ENCODE measurements around the gene JARID2. TPM values are rescaled to one million over a fixed set of nuclear protein-coding genes. Genes with fewer than 3 reads are reported as not detected.

The JARID2 gene
- total and polyA plus RNA-seq, 2 of the 8 experiments (the other 6 are each of a cell fraction or from before 2014, with no cell fraction given), result 60.1 to 239 TPM

GRCh38 chr6:15553736-15554294, 307.9 kb downstream of the JARID2 start:
- DNase-seq (ENCODE audit: low read depth in 1 of 2, low spot score in 2 of 2), result no peak
- H2BK15ac ChIP-seq (ENCODE audit: low read length), result no peak overlapping the region
- H3K4me1 ChIP-seq (replicated peaks in 1 of 4; ENCODE audit: control insufficient read depth in 3 of 4, insufficient read depth in 4 of 4, low read length in 3 of 4), result peaks cover 0 to 12% (median 8%) of the 10 kb centered on the region in 4 experiments; a peak in 4 of 7 replicates
- no peaks in the 10 kb centered on the region for H3K9me3 ChIP-seq (ENCODE audit: insufficient read depth in 2 of 2, low read depth in 1 of 2, low read length in 1 of 2)
- H3K4me2 ChIP-seq (ENCODE audit: insufficient read depth in 1 of 2, low read depth in 2 of 2, low read length in 2 of 2), result no peak overlapping the region
- H3K79me2 ChIP-seq (ENCODE audit: control insufficient read depth in 1 of 2, insufficient read depth in 2 of 2, low read length in 2 of 2), result no peaks in the 10 kb centered on the region
- POLR2A ChIA-PET (ENCODE audit: partially characterized antibody), result no interaction called here
- H3K4ac ChIP-seq (replicated peaks; ENCODE audit: insufficient read length, low read depth, low read length), result no peak overlapping the region
- H3K27me3 ChIP-seq (replicated peaks in 1 of 4; ENCODE audit: control insufficient read depth in 3 of 4, extremely low read depth in 1 of 4, insufficient read depth in 3 of 4, low read length in 3 of 4), result no peaks in the 10 kb centered on the region; a peak in 1 of 7 replicates
- no peak overlapping the region for H3K27ac ChIP-seq (ENCODE audit: low read depth, low read length)
- H3K9ac ChIP-seq (replicated peaks in 1 of 4; ENCODE audit: extremely low read depth in 1 of 4, low read depth in 3 of 4, low read length in 3 of 4), result no peak overlapping the region
- no peak overlapping the region for H3K23ac ChIP-seq (ENCODE audit: insufficient read length)
- no peaks in the 10 kb centered on the region for H3K23me2 ChIP-seq (ENCODE audit: low read depth, low read length)
- H3K18ac ChIP-seq (ENCODE audit: extremely low read depth, low read length), result no peak overlapping the region
- FAIRE-seq, result no peak
- H3K4me3 ChIP-seq (ENCODE audit: extremely low read depth in 1 of 4, insufficient read depth in 2 of 4, low read depth in 3 of 4, low read length in 4 of 4), result no peak overlapping the region
- no peak overlapping the region for H4K8ac ChIP-seq (ENCODE audit: extremely low read depth, insufficient read depth, low read length)
- no peak overlapping the region for H2BK20ac ChIP-seq (ENCODE audit: low read length)
- no peak overlapping the region for H3K14ac ChIP-seq (ENCODE audit: insufficient read length)
- H2BK12ac ChIP-seq (ENCODE audit: low read depth, low read length), result no peak overlapping the region
- H3K79me1 ChIP-seq (ENCODE audit: low read depth, low read length), result no peaks in the 10 kb centered on the region
- no peak overlapping the region for H2BK120ac ChIP-seq (replicated peaks; ENCODE audit: low read depth, low read length)
- peaks cover 0 to 3% of the 10 kb centered on the region in 2 experiments for H4K20me1 ChIP-seq (replicated peaks in 1 of 2; ENCODE audit: control insufficient read depth in 1 of 2, insufficient read depth in 2 of 2, low read length in 2 of 2)
- CTCF ChIA-PET (ENCODE audit: partially characterized antibody), result interaction anchor here (0.6 kb wide), 1 partner anchor 512 kb away, joined by 3 read pairs; no protein-coding TSS in a partner anchor
- H2BK5ac ChIP-seq (ENCODE audit: low read depth, low read length), result no peak overlapping the region
- no peak overlapping the region for H3K56ac ChIP-seq (replicated peaks; ENCODE audit: insufficient read length, low read depth, low read length)
- H2AK5ac ChIP-seq (ENCODE audit: low read depth, low read length), result no peak overlapping the region
- no peaks in the 10 kb centered on the region for H3K36me3 ChIP-seq (ENCODE audit: control insufficient read depth in 2 of 4, insufficient read depth in 4 of 4, low read length in 3 of 4)
- H2AFZ ChIP-seq (ENCODE audit: low read length), result no peak overlapping the region
- no peak overlapping the region for H4K5ac ChIP-seq (ENCODE audit: insufficient read length, low read depth, low read length)
- H4K91ac ChIP-seq (replicated peaks; ENCODE audit: insufficient read length, low read length), result no peak overlapping the region
- WGBS, 2 experiments (ENCODE audit: extremely low coverage in 1 of 2, insufficient coverage in 1 of 2, insufficient read length in 1 of 2, insufficient replicate concordance in 2 of 2, low coverage in 1 of 2, low lambda C conversion rate in 2 of 2, missing lambda C conversion rate in 1 of 2), result 92% methylated on average over 4 of the region's 4 CpGs; no CpG with 5 or more reads in 1 of the 2 experiments
- TF ChIP-seq USF2 (IDR thresholded peaks at IDR 0.05; ENCODE audit: low read length) (no peak), POLR2AphosphoS5 (IDR thresholded peaks at IDR 0.05; ENCODE audit: low read depth, low read length) (no peak), E2F6 (IDR thresholded peaks at IDR 0.05) (no peak), SIN3A (conservative IDR thresholded peaks at IDR 0.05 in 1 of 2, IDR thresholded peaks at IDR 0.05 in 1 of 2; ENCODE audit: low read depth in 1 of 2, low read length in 2 of 2) (no peak)
